Hematopoietic multipotent progenitor cell treated with erythropoietin and hydrocortisone succinate and interleukin-3 and kit ligand, for 17 days (in vitro differentiated cells): ENCODE data around the gene PNPLA5.
A peak's percentile ranks its signal among the peaks of the same experiment; 100 is the strongest.
"Not testable (repeated sequence)": the region's sequence is repeated elsewhere in the genome, so short reads cannot be mapped to it uniquely, and the experiment has no call there.

Experiments
- DNase-seq: peaks from one replicate; pipeline ENCODE4 v3.0.0-alpha.2; 2015; ENCODE audit warnings: low spot score

The PNPLA5 gene, protein sequence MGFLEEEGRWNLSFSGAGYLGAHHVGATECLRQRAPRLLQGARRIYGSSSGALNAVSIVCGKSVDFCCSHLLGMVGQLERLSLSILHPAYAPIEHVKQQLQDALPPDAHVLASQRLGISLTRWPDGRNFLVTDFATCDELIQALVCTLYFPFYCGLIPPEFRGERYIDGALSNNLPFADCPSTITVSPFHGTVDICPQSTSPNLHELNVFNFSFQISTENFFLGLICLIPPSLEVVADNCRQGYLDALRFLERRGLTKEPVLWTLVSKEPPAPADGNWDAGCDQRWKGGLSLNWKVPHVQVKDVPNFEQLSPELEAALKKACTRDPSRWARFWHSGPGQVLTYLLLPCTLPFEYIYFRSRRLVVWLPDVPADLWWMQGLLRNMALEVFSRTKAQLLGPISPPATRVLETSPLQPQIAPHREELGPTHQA

DNA sequence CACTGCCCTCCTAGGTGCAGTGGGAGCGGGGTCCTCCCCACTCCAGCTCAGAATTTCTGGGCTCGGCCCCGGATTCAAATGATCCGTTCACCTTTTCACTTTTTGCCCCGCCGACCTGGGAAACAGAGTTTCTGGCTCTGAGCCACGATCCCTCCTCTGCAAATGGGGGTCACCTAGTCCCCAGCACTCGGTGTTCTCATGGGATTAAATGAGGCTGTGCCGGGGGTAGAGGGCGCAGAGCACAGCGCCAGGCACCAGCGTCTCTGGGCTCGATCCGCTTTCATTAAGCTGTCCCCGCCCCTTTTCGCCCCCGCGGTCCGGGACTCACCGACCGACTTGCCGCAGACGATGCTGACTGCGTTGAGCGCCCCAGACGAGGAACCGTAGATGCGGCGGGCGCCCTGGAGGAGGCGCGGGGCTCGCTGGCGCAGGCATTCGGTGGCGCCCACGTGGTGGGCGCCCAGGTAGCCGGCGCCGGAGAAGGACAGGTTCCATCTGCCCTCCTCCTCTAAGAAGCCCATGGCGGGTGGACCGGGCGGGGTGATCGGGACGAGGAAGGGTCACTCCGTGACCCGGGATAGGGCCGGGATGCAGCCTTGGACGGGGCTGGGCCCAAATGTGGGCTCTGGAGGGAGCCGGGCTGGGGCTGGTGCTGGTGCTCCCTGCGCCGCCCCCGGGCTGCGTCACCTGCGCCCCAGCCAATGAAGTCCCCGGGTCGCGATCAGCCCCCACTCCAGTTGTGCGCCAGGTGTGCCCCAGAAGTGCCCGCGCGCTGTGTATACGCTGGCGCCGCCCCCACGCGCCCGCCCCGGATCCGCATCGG lies at the start of gene PNPLA5:
Gene PNPLA5 (minus strand): TSS at position 654 of the 823 bp plus-strand sequence. CDS start 133 bp downstream, at position 521.
- DNase-seq: no peak

- no peak for DNase-seq
These were observed 49.6 kb upstream of the PNPLA5 start for GRCh38 chr22:43941449-43941848.

DNA sequence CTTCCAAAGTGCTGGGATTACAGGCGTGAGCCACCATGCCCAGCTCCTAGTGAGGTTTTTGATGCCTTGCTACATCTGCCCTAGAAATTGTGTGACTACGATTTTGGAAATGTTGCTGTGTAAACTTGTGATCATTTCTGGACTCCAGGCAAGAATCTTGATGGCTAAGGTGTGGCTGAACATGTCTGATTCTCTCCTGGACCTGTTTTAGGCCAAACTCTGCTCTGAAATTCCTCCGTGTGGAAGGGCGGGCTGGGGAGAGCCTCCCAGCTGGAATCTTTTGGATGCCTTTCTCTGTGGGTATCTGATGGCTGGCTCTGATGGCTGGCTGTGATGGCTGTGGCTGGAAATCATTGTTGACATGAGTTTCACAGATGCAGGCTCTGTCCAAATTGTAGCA lies 40.0 kb upstream of the PNPLA5 start:
- no peak for DNase-seq

DNA sequence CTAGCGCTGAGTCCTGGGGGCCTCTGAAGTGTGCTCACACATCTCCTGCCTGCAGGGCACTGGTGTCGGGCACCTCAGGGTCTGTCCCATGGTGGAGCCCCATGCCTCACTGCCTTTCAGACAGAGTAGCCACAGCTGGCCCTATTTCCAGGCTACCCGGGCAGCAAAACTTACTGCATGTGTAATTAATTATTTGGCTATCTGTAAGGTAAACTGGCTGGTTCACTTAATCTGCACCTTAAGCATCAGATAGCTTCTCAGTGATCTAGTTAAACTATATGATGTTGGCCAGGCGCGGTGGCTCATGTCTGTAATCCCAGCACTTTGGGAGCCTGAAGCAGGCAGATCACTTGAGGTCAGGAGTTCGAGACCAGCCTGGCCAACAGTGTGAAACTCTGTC lies 37.1 kb upstream of the PNPLA5 start:
- DNase-seq: no peak

GRCh38 chr22:43928468-43928867 lies 36.7 kb upstream of the PNPLA5 start:
- no peak for DNase-seq

GRCh38 chr22:43926349-43926710 lies 34.5 kb upstream of the PNPLA5 start:
- DNase-seq: no peak

- no peak for DNase-seq
These were observed 33.9 kb upstream of the PNPLA5 start for GRCh38 chr22:43925433-43926348.

DNA sequence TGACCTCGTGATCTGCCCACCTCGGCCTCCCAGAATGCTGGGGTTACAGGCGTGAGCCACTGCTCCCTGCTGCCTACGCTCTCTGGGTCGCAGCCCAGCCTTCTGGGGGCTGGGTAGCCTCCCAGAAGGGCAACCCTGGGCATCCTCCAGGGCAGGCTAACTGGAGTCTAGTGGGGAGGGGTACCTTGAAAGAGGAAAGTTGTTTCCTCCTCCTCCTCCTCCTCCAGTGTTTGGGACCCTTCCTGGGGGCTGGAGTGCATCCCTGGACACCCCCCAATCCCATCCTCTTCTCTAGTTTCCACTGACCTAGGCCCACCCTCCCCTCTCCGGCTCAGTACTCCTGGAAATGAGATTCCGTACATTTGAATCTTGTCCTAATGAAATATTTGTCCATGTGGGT lies 33.1 kb upstream of the PNPLA5 start:
- DNase-seq: no peak

DNA sequence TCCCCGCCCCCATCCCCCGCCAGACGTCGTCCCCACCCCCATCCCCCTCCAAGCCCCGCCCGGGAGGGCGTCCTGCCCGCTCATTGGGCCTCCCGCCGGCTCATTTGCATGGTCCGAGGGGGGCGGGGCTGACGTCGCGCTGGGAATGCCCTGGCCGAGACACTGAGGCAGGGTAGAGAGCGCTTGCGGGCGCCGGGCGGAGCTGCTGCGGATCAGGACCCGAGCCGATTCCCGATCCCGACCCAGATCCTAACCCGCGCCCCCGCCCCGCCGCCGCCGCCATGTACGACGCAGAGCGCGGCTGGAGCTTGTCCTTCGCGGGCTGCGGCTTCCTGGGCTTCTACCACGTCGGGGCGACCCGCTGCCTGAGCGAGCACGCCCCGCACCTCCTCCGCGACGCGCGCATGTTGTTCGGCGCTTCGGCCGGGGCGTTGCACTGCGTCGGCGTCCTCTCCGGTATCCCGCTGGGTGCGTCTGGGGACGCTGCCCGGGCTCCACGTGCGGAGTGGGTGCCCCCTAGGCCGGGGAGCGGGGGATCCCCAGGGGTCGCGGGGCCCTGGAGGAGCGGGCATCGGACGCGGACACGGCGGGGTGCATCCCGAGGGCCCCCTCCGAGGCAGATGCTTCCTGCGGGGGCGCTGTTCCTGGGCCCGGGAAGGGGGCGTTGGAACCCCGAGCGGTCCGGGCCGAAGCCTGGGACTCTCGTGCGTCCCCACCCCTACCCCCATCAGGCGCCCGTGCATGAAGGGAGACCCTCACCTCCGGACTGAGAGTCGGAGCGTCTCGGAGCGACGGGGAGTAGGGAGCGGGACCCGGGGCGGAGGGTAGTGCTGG lies 32.0 kb upstream of the PNPLA5 start, which contains the start of gene PNPLA3:
Gene PNPLA3 (plus strand): TSS at position 175 of the 834 bp plus-strand sequence. CDS start 107 bp downstream, at position 282.
- peak; percentile 48 for DNase-seq

- DNase-seq: no peak
These were observed 31.4 kb upstream of the PNPLA5 start for GRCh38 chr22:43923191-43923590.

- no peak for DNase-seq
These were observed 30.3 kb upstream of the PNPLA5 start for GRCh38 chr22:43922123-43922522.

- no peak for DNase-seq
These were observed 29.6 kb upstream of the PNPLA5 start for GRCh38 chr22:43921370-43921769.

- DNase-seq: no peak
These were observed 27.5 kb upstream of the PNPLA5 start for GRCh38 chr22:43919106-43919973.

DNA sequence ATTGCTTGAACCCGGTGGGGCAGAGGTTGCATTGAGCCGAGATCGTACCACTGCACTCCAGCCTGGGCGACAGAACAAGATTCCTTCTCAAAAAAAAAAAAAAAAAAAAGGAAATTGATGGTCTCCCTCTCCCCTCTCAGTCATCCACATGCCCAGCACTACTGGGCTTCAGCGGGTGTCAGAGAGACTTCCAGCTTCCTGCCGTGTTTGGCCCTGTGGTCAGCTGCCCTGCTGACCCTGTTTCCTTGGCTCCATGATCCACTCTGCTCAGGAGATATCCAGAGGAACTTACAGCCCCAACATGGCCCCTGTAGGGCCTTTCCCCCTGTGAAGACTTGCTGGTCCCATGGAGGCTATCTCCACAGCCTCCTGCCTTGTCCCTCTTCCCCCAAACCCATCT lies 25.7 kb upstream of the PNPLA5 start:
- DNase-seq: no peak

- no peak for DNase-seq
These were observed 19.5 kb upstream of the PNPLA5 start for GRCh38 chr22:43911351-43911750.

GRCh38 chr22:43910178-43910695 lies 18.4 kb upstream of the PNPLA5 start:
- DNase-seq: no peak

GRCh38 chr22:43909708-43910107 lies 17.9 kb upstream of the PNPLA5 start:
- no peak for DNase-seq

DNA sequence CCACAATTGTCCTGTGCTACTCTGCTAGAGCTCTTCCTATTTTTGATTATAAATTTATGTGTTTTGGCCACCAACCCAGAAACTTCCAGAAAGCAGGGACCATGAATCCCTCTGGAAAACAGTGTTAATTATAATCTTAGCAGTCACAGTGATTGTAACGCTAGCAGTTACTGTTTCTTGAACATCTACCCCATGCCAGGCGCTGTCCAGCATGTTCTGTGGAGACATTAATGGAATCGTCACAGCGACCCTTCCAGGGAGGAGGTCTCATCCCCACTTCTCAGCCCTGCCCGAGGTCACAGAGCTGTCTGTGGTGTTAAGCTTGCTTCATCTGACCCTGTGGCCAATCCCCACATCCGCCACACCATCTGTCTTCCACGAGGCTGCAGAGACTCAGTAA lies 13.9 kb upstream of the PNPLA5 start:
- no peak for DNase-seq

DNA sequence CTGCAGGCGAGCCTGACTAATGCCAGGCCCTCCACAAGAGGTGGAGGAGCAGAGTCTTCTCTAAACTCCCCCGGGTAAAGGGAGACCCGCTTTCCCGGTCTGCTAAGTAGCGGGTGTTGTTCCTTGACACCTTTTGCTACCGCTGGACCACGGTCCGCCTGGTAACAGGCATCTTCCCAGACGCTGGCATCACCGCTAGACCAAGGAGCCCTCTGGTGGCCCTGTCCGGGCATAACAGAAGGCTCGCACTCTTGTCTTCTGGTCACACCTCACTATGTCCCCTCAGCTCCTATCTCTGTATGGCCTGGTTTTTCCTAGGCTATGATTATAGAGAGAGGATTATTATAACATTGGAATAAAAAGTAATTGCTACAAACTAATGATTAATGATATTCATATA lies 12.6 kb upstream of the PNPLA5 start:
- DNase-seq: not testable (repeated sequence)

DNA sequence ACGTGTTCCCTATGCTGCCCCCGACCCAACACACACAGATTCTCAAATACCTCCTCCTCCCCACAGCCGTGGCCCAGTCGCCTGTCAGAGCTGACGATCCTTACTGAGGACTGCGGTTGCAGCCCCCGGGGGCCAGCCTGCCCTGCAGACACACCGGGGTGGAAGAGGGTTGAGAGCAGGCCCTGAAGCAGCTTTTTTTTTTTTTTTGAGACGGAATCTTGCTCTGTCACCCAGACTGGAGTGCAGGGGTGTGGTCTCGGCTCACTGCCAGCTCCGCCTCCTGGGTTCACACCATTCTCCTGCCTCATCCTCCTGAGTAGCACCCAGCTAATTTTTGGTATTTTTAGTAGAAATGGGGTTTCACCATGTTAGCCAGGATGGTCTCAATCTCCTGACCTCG lies 11.2 kb upstream of the PNPLA5 start:
- DNase-seq: peak; percentile 63
